Osteocyte (in vitro differentiated cells): ENCODE results near the gene PATE2. TPM values are rescaled to one million over a fixed set of nuclear protein-coding genes. Genes with fewer than 3 reads are reported as not detected.

Experiments
- DNase-seq: peaks from one replicate; pipeline ENCODE4 v3.0.0; 2021; ENCODE audit warnings: mixed read lengths; ENCODE audit not compliant: unreplicated experiment; ENCODE audit errors: extremely low spot score
- H3K27ac Mint-ChIP-seq: one replicate; pipeline ENCODE4 v1.8.0; 2021; ENCODE audit warnings: mild to moderate bottlenecking, mixed read lengths; ENCODE audit not compliant: unreplicated experiment
- H3K27me3 Mint-ChIP-seq: one replicate; pipeline ENCODE4 v1.8.0; 2021; ENCODE audit warnings: mixed read lengths; ENCODE audit not compliant: unreplicated experiment
- H3K36me3 Mint-ChIP-seq: one replicate; pipeline ENCODE4 v1.8.0; 2021; ENCODE audit warnings: mixed read lengths; ENCODE audit not compliant: unreplicated experiment
- H3K4me1 Mint-ChIP-seq: one replicate; pipeline ENCODE4 v1.8.0; 2021; ENCODE audit warnings: mixed read lengths; ENCODE audit not compliant: unreplicated experiment
- H3K4me3 Mint-ChIP-seq: one replicate; pipeline ENCODE4 v1.8.0; 2021; ENCODE audit warnings: mild to moderate bottlenecking, moderate library complexity, mixed read lengths; ENCODE audit not compliant: unreplicated experiment
- H3K9me3 Mint-ChIP-seq: one replicate; pipeline ENCODE4 v1.8.0; 2021; ENCODE audit warnings: mixed read lengths; ENCODE audit not compliant: unreplicated experiment
- total RNA-seq: library from RNA; stranded (reverse); gene quantifications from 2 replicates; pipeline ENCODE4 v1.2.1, GENCODE V29; 2021
- TF ChIP-seq, protein P1 (sequence below): fragments of 200-600 bp; sonication (generic); IDR thresholded peaks from 2 replicates; pipeline ENCODE4 v1.5.0; 2021; ENCODE audit warnings: antibody characterized with exemption, mild to moderate bottlenecking, moderate library complexity

Gene PATE2
- total RNA-seq, 1 donor from 2014 or later = not detected

DNA sequence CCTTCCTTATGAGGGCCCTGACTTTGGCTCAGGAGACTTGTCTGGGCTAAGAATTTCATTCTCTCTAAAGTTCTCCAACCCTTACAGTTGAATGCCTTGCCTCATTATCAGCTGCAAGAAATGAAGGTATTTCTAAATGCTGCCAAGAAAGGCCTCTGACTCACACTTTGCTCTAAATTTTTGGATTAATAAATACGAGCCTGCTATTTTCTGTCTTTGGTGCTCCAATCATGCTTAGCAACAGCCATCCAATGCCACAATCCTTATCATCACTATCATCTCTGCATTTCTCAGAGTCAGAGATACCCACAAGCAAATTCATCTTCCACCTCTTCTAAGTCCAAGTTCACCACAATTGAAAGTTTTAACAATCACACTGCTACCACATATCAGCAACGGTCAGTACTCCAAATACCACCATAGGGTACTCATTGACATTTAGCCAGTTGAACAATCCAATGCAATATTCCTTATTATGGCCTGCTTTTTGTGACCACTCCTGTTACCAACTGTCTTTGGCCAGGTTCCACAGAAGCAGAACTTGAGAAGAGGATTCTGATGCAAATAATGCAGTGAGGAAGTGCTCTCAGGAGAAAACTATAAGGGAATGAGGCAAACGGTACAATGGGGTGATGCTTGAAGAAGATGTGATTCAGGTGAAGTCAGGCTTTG lies 5.7 kb downstream of the PATE2 start:
- TF ChIP-seq, protein P1, sequence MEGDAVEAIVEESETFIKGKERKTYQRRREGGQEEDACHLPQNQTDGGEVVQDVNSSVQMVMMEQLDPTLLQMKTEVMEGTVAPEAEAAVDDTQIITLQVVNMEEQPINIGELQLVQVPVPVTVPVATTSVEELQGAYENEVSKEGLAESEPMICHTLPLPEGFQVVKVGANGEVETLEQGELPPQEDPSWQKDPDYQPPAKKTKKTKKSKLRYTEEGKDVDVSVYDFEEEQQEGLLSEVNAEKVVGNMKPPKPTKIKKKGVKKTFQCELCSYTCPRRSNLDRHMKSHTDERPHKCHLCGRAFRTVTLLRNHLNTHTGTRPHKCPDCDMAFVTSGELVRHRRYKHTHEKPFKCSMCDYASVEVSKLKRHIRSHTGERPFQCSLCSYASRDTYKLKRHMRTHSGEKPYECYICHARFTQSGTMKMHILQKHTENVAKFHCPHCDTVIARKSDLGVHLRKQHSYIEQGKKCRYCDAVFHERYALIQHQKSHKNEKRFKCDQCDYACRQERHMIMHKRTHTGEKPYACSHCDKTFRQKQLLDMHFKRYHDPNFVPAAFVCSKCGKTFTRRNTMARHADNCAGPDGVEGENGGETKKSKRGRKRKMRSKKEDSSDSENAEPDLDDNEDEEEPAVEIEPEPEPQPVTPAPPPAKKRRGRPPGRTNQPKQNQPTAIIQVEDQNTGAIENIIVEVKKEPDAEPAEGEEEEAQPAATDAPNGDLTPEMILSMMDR = no peak
- H3K36me3 Mint-ChIP-seq = no peaks in the 10 kb centered on the region
- peaks cover 12% of the 10 kb centered on the region for H3K27me3 Mint-ChIP-seq
- no peaks in the 10 kb centered on the region for H3K9me3 Mint-ChIP-seq
- H3K4me1 Mint-ChIP-seq = no peaks in the 10 kb centered on the region
- no peak overlapping the region for H3K27ac Mint-ChIP-seq
- no peak for DNase-seq
- H3K4me3 Mint-ChIP-seq = no peak overlapping the region

DNA sequence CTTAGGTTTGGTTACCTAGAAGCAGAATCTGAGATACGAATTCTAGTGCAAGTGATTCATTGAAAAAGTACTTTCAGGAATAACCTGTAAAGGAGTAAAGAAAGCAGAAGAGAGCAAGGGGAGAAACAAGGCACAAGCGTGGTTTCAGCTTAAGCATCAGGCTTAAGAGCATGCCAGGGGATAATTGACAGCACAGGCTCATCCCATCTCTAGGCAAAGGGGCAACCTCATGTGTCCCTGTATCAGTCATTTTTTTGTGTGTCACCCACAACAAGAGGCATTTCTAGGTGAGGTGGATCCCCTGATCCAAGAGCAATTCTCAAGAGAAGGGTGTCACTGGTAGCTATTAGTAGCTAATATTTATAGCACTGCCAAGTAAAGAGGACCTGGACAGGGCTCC lies 8.0 kb downstream of the PATE2 start:
- H3K36me3 Mint-ChIP-seq = no peaks in the 10 kb centered on the region
- TF ChIP-seq, protein P1 = no peak
- H3K4me3 Mint-ChIP-seq = no peak overlapping the region
- peaks cover 14% of the 10 kb centered on the region for H3K27me3 Mint-ChIP-seq
- H3K4me1 Mint-ChIP-seq = no peaks in the 10 kb centered on the region
- H3K9me3 Mint-ChIP-seq = no peaks in the 10 kb centered on the region
- no peak for DNase-seq
- no peak overlapping the region for H3K27ac Mint-ChIP-seq

DNA sequence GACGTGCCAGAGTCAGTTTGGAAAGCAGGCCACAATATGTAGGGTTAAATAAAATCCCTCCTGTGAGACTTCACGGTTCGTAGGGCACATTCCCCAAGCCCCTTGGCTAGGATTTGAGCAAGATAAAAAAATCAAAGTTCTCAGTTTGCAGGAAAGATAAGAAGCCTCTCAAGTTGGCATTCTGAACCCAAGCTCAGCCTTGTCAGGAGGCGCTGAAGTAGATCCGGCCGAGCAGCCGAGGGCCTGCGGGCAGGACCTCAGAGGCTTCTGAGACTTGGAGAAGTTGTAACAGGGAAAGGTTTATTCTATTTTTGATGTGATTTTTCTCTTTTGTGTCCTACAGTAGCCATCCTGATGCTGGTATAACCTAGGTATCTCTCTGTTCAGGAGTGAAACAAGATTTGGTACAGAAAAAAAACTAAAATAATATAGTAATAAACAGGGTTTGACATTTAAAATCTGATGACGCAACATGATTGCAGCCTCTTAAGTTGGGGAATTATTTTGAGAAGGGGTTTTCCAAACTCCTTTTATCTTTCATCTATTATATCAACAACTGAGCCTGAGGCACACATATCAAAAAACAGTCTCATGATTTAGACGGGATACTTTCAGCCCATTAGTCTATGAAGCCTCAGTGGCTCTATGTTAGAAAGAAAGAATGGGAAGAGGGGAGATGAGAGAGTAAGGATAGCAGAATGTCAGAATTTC lies 10.1 kb downstream of the PATE2 start:
- Mint-ChIP-seq H3K4me1 (no peaks in the 10 kb centered on the region), H3K36me3 (no peaks in the 10 kb centered on the region), H3K27ac (no peak overlapping the region), H3K9me3 (no peaks in the 10 kb centered on the region), H3K27me3 (peaks cover 14% of the 10 kb centered on the region), H3K4me3 (no peak overlapping the region)
- TF ChIP-seq, protein P1 = no peak
- no peak for DNase-seq

DNA sequence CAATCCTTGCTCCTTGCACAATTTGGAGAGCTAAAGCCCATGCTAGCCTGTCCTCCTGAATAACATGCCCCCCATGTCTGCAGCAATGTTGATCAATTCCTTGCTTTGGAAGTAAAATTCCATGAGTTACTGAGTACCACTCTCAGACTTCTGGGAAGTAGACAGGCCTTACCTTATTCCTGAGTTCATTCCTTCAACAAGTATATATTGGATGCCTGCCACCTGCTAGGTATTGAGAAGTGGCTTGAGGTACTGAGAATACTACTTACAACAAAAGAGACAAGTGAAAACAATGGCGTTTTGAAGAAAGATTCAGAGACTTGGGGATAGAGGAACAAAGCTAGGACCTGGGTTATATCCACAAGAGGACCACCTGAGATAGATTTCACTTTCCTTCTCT lies 12.4 kb downstream of the PATE2 start:
- DNase-seq = no peak
- Mint-ChIP-seq H3K27ac (no peak overlapping the region), H3K27me3 (peaks cover 20% of the 10 kb centered on the region), H3K9me3 (no peaks in the 10 kb centered on the region), H3K4me3 (no peak overlapping the region), H3K4me1 (no peaks in the 10 kb centered on the region), H3K36me3 (no peaks in the 10 kb centered on the region)
- TF ChIP-seq, protein P1 = no peak

DNA sequence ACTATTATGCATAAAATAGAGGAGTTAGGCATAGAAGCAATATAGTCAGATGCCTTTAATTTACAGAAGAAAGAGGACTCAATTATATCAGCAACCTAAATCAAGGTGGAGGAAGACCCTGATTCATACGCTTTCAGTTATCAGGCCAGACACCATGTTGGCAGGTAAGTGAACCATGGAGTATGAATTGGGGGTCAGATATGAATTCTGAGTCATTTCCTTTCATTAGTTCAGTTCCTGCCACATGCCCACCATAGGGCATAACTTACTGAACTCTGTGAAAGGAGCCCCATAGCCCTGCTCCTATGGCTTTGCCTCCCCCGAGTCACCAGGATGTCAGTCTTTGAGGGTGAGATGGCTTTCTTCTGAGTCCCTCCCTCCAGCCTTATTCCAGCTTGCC lies 15.1 kb downstream of the PATE2 start:
- Mint-ChIP-seq H3K27ac (no peak overlapping the region), H3K36me3 (no peaks in the 10 kb centered on the region)

More for the DNA sequence above, 15.1 kb downstream of the PATE2 start:
- Mint-ChIP-seq H3K4me1 (no peaks in the 10 kb centered on the region), H3K27me3 (peaks cover 23% of the 10 kb centered on the region), H3K4me3 (no peak overlapping the region), H3K9me3 (peaks cover 6% of the 10 kb centered on the region)
- TF ChIP-seq, protein P1 = no peak
- DNase-seq = no peak
